Keratinocyte (primary cell): ENCODE data around the gene IL6R. TPM values are rescaled to one million over a fixed set of nuclear protein-coding genes. Genes with fewer than 3 reads are reported as not detected.

Experiments
- DNase-seq: peaks from one replicate; pipeline ENCODE4 v3.0.0-alpha.2; 2011; ENCODE audit warnings: low read depth, missing footprints, low spot score
- FAIRE-seq: peaks from 2 replicates; lab custom pipeline; 2011; peaks lifted over from hg19 to GRCh38; lab: Jason Lieb, UNC
- H2AFZ ChIP-seq: 2 replicates; pipeline ENCODE4 v1.6.0; 2012; ENCODE audit warnings: low read length, control low read depth, inconsistent platforms; ENCODE audit not compliant: control insufficient read depth
- H3K27ac ChIP-seq: 2 replicates; pipeline ENCODE4 v1.5.1; 2011; ENCODE audit warnings: low read length; ENCODE audit not compliant: control insufficient read depth, insufficient read depth
- H3K27me3 ChIP-seq: 3 replicates; pipeline ENCODE4 v1.6.0; 2011; ENCODE audit warnings: low read length; ENCODE audit not compliant: control insufficient read depth, insufficient read depth; ENCODE audit errors: extremely low read depth
- H3K36me3 ChIP-seq, 2 experiments: 2 replicates in 1 of 2; 3 replicates in 1 of 2; pipeline ENCODE4 v1.5.1; 2011; ENCODE audit warnings: low read length in 2 of 2, mild to moderate bottlenecking in 1 of 2; ENCODE audit not compliant: control insufficient read depth in 2 of 2, insufficient read depth in 2 of 2; ENCODE audit errors: extremely low read depth in 1 of 2
- H3K4me1 ChIP-seq: 3 replicates; pipeline ENCODE4 v1.5.1; 2011; ENCODE audit warnings: low read length; ENCODE audit not compliant: control insufficient read depth, insufficient read depth; ENCODE audit errors: extremely low read depth
- H3K4me2 ChIP-seq: 3 replicates; pipeline ENCODE4 v1.6.0; 2011; ENCODE audit warnings: low read depth, low read length; ENCODE audit not compliant: control insufficient read depth, insufficient read depth; ENCODE audit errors: extremely low read depth
- H3K4me3 ChIP-seq, 3 experiments: fragments of 200-600 bp in 1 of 3; sonication (generic) in 1 of 3; 2 replicates in 2 of 3; 3 replicates in 1 of 3; pipeline ENCODE4 v1.5.1; 2011 to 2016; ENCODE audit warnings: low read length in 3 of 3, mild to moderate bottlenecking in 3 of 3, control low read depth in 2 of 3, inconsistent platforms in 1 of 3, low read depth in 1 of 3, mixed read lengths in 1 of 3, mixed run types in 1 of 3, moderate library complexity in 1 of 3; ENCODE audit not compliant: control insufficient read depth in 2 of 3, insufficient read depth in 2 of 3; ENCODE audit errors: extremely low read depth in 1 of 3
- H3K79me2 ChIP-seq: 2 replicates; pipeline ENCODE4 v1.6.0; 2012; ENCODE audit warnings: low read length; ENCODE audit not compliant: control insufficient read depth, insufficient read depth
- H3K9ac ChIP-seq: 3 replicates; pipeline ENCODE4 v1.6.0; 2011; ENCODE audit warnings: low read length; ENCODE audit not compliant: control insufficient read depth, insufficient read depth; ENCODE audit errors: extremely low read depth
- H3K9me1 ChIP-seq: 3 replicates; pipeline ENCODE4 v1.6.0; 2011; ENCODE audit warnings: low read length; ENCODE audit not compliant: control insufficient read depth, insufficient read depth; ENCODE audit errors: extremely low read depth
- H3K9me3 ChIP-seq: 2 replicates; pipeline ENCODE4 v1.5.1; 2012; ENCODE audit warnings: low read depth, low read length; ENCODE audit not compliant: control insufficient read depth
- H4K20me1 ChIP-seq: 3 replicates; pipeline ENCODE4 v1.6.0; 2011; ENCODE audit warnings: low read length; ENCODE audit not compliant: control insufficient read depth, insufficient read depth; ENCODE audit errors: extremely low read depth
- CTCF ChIP-seq, 3 experiments: IDR thresholded peaks in 1 of 3; conservative IDR thresholded peaks in 1 of 3; optimal IDR thresholded peaks in 1 of 3; 2 replicates in 2 of 3; 3 replicates in 1 of 3; pipeline versions ENCODE3 to v1.5.1; 2011; ENCODE audit warnings: low read length in 3 of 3, mild to moderate bottlenecking in 3 of 3, moderate library complexity in 2 of 3, control low read depth in 1 of 3, inconsistent platforms in 1 of 3; ENCODE audit not compliant: insufficient read depth in 2 of 3; ENCODE audit errors: extremely low read depth in 1 of 3
- EZH2 ChIP-seq: IDR thresholded peaks from one replicate; pipeline ENCODE4 v1.6.1; 2012; ENCODE audit warnings: inconsistent platforms, mild to moderate bottlenecking, low read length, moderate library complexity
- dilution Hi-C: fragments of 300-500 bp; cut with MboI; formaldehyde crosslinking; loops from one replicate; pipeline ENCODE4 v1.7.0; 2020; ENCODE audit warnings: low sequenced_read_pairs; ENCODE audit not compliant: extremely low pct_ligation_motif_present
- polyA plus RNA-seq, 5 experiments: library from polyadenylated mRNA; depleted of rRNA in 3 of 5; stranded (reverse) in 3 of 5; stranded (forward) in 1 of 5; unstranded in 1 of 5; fragments of >200 nt; gene quantifications; 1 replicate in 1 of 5; 2 replicates in 3 of 5; 3 replicates in 1 of 5; pipeline versions ENCODE4 v1.2.1 to v1.2.3, GENCODE V29; 2011 to 2012; ENCODE audit warnings: missing spikeins in 2 of 5, low read depth in 1 of 5, low replicate concordance in 1 of 5

Gene IL6R
- polyA plus RNA-seq, 1 donor (not counting 4 experiments of a cell fraction or from before 2014, with no cell fraction given), result 12.6 TPM

- FAIRE-seq, result no peak
- no peak overlapping the region for H3K4me3 ChIP-seq
- H3K36me3 ChIP-seq, result peaks cover 5 to 14% of the 10 kb centered on the region in 2 experiments
- no peak for TF ChIP-seq CTCF (optimal IDR thresholded peaks at IDR 0.05 in 1 of 3, IDR thresholded peaks at IDR 0.05 in 1 of 3, conservative IDR thresholded peaks at IDR 0.05 in 1 of 3; ENCODE audit: extremely low read depth in 1 of 3, insufficient read depth in 2 of 3, low read length in 3 of 3)
- TF ChIP-seq EZH2, result no peak
- no peak overlapping the region for H3K9ac ChIP-seq
- no peak overlapping the region for H2AFZ ChIP-seq
- H3K27me3 ChIP-seq, result no peaks in the 10 kb centered on the region
- no peak overlapping the region for H3K27ac ChIP-seq
- no peak for DNase-seq
- no peak overlapping the region for H3K4me2 ChIP-seq
- no peaks in the 10 kb centered on the region for H3K9me3 ChIP-seq
- dilution Hi-C loops, result no loop called here
- H3K9me1 ChIP-seq, result no peaks in the 10 kb centered on the region
- H3K4me1 ChIP-seq, result peaks cover 13% of the 10 kb centered on the region
- no peaks in the 10 kb centered on the region for H4K20me1 ChIP-seq
- no peaks in the 10 kb centered on the region for H3K79me2 ChIP-seq
These were observed 38.3 kb downstream of the IL6R start for GRCh38 chr1:154443274-154444013.

GRCh38 chr1:154445040-154445472, 39.9 kb downstream of the IL6R start:
- H3K9me3 ChIP-seq, result no peaks in the 10 kb centered on the region
- H3K36me3 ChIP-seq, result peaks cover 9 to 10% of the 10 kb centered on the region in 2 experiments
- no peak for FAIRE-seq
- H3K9me1 ChIP-seq, result no peaks in the 10 kb centered on the region
- peaks cover 13% of the 10 kb centered on the region for H3K4me1 ChIP-seq
- no peak overlapping the region for H3K27ac ChIP-seq
- no peak overlapping the region for H3K9ac ChIP-seq
- no peaks in the 10 kb centered on the region for H3K27me3 ChIP-seq
- H3K79me2 ChIP-seq, result no peaks in the 10 kb centered on the region
- DNase-seq, result no peak
- H3K4me3 ChIP-seq, result no peak overlapping the region
- H3K4me2 ChIP-seq, result no peak overlapping the region
- dilution Hi-C loops, result no loop called here
- TF ChIP-seq EZH2 (no peak), CTCF (optimal IDR thresholded peaks at IDR 0.05 in 1 of 3, IDR thresholded peaks at IDR 0.05 in 1 of 3, conservative IDR thresholded peaks at IDR 0.05 in 1 of 3; ENCODE audit: extremely low read depth in 1 of 3, insufficient read depth in 2 of 3, low read length in 3 of 3) (no peak)
- H2AFZ ChIP-seq, result no peak overlapping the region
- no peaks in the 10 kb centered on the region for H4K20me1 ChIP-seq
